HFF-Myc (cell line): ENCODE results near the gene FAM114A2.

Experiments used
- DNase-seq: peaks from one replicate; pipeline ENCODE4 v3.0.0-alpha.2; 2011; ENCODE audit warnings: low read depth; ENCODE audit errors: extremely low read depth
- H3K4me3 ChIP-seq: replicated peaks from 2 replicates; pipeline ENCODE4 v1.5.1; 2011; ENCODE audit warnings: low read depth, mild to moderate bottlenecking, control low read depth, low read length
- TF ChIP-seq, protein P1 (sequence below): IDR thresholded peaks from 2 replicates; pipeline ENCODE4 v1.5.1; 2012; ENCODE audit warnings: mild to moderate bottlenecking, low read depth, low read length, control low read depth; ENCODE audit errors: missing control alignments

FAM114A2 gene

DNA sequence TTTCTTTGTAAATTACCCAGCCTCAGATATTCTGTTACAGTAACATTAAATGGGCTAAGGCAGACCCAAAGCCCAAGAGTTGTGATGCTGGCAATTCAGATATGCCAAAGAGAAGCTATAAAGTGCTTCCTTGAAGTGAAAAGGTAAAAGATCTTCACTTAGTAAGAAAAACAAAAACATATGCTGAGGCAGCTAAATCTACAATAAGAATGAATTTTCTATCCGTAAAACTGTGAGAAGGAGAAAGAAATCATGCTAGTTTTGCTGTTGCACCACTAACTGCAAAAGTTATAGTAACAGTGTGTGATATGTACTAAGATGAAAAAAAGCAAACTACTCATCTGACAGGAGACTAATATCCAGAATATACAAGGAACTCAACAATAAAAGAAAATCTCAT lies 39.9 kb downstream of the FAM114A2 start:
- TF ChIP-seq, protein P1, sequence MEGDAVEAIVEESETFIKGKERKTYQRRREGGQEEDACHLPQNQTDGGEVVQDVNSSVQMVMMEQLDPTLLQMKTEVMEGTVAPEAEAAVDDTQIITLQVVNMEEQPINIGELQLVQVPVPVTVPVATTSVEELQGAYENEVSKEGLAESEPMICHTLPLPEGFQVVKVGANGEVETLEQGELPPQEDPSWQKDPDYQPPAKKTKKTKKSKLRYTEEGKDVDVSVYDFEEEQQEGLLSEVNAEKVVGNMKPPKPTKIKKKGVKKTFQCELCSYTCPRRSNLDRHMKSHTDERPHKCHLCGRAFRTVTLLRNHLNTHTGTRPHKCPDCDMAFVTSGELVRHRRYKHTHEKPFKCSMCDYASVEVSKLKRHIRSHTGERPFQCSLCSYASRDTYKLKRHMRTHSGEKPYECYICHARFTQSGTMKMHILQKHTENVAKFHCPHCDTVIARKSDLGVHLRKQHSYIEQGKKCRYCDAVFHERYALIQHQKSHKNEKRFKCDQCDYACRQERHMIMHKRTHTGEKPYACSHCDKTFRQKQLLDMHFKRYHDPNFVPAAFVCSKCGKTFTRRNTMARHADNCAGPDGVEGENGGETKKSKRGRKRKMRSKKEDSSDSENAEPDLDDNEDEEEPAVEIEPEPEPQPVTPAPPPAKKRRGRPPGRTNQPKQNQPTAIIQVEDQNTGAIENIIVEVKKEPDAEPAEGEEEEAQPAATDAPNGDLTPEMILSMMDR = no peak
- no peak for DNase-seq
- H3K4me3 ChIP-seq = no peak overlapping the region

DNA sequence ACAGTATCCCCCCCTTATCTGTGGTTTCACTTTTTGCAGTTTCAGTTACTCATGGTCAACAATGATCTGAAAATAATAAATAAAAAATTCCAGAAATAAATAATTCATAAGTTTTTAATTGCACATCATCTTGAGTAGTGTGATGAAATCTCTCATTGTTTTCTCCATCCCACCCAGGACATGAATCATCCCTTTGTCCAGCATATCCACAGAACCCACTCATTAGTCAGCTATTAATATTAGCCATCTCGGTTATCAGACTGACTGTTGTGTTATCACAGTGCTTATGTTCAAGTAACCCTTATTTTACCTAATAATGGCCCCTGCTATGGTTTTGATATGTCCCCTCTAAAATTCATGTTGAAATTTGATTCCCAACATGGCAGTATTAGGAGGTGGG lies 40.7 kb downstream of the FAM114A2 start:
- DNase-seq = no peak
- TF ChIP-seq, protein P1 = no peak

DNA sequence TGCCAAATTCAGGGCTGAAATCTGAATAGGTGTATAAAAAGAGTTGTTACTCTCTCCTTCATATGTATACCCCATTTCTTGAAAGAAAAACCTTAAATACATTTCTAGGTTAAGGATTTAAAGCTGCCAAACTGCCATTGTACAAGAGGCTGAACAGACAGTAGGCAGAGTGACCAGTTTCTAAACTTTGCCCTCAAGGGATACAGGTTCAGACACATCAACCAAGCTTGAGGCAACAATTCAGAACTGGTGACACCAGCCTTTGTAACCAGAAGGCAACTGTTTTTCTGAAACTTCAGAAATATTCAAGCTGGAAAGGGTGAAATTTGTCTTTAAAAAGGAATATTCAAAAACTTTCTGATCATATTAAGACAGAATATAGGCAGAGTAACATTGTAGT lies 47.5 kb downstream of the FAM114A2 start:
- DNase-seq = no peak
- TF ChIP-seq, protein P1 = no peak
- H3K4me3 ChIP-seq = no peak overlapping the region

More for the DNA sequence above, 40.7 kb downstream of the FAM114A2 start:
- no peak overlapping the region for H3K4me3 ChIP-seq

DNA sequence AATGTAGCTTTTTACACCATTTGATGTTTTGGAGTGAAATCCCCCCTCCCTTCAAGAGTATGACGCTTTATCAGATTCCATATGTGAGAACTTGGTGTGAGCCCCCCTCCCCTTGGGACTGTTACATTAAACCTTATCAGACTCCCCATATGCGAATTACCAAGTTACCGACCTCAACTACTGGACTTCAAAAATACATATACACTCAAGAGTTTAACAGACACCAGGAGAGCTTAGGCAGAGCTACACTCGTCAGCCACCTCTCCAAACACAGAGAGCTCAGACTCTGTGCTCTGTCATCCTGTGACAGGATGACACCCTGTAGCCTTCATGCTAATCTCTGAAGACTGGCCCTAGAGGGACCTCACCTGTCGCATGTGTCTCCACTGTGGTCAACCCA lies 50.2 kb downstream of the FAM114A2 start:
- no peak for DNase-seq
- TF ChIP-seq, protein P1 = no peak
- no peak overlapping the region for H3K4me3 ChIP-seq

DNA sequence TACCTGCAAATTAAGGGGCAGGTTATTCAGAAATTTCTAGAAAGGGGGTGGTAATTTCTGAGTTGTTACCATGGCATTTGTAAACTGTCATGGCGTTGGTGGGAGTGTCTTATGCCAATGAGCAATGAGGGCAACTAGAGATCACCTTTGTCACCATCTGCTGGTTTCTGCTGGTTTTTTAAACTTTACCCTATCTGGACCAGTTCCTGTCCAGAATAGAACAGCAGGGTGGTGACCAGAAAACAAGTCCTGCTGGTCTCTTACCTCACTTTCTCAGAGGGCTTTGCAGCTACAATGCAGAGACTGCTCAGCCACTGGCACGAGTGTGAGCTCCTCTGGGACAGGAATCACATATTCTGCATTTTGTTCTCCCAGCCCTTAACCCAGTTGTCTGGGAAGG lies 51.4 kb downstream of the FAM114A2 start:
- no peak for DNase-seq

DNA sequence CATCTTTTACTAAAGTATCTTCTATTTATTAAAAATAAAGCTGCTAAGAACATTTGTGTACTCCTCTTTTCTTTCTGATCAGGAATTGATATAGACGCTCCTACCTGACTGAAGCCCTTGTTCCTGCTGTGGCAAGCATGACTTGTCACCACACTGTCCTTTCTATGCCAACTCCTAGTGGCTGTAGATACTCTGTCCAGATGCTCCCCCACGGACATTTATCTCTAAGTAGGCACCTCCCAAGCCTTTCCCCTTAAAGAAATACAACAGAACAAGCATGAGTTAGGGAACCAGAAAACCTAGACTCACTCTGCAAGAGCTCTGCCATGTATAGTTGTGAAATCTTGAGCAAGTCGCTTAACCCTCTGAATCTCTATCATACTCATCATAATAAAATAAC lies 53.2 kb downstream of the FAM114A2 start:
- TF ChIP-seq, protein P1 = no peak
- no peak overlapping the region for H3K4me3 ChIP-seq
- DNase-seq = no peak

More for the DNA sequence above, 51.4 kb downstream of the FAM114A2 start:
- no peak overlapping the region for H3K4me3 ChIP-seq
- TF ChIP-seq, protein P1 = no peak

DNA sequence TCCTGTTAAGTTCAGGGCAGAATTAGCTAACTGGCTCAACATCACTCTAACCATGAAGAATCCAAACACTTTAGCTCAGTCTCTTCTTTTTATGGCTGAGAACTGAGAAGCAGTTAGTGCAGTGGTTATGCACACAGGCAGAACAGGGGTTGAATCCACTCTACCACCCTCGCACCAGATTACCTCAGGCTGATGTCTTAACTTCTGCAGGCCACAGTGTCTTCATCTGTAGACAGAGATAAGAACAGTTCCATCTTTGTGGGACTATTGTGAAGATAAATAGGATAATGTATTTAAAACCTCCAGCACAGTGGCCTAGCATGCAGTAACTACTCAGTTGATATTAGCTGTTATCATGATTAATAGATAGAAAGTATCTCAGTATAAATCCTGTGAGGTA lies 54.8 kb downstream of the FAM114A2 start:
- TF ChIP-seq, protein P1 = no peak
- DNase-seq = no peak
- H3K4me3 ChIP-seq = no peak overlapping the region
